H1 (cell line): ENCODE results near the gene GPRC5D. TPM values are rescaled to one million over a fixed set of nuclear protein-coding genes. Genes with fewer than 3 reads are reported as not detected.

Source experiments
- CTCF ChIA-PET: fragments of 300-600 bp; sonication (Branson Sonifier 250); formaldehyde crosslinking; loops from one replicate; lab custom pipeline; 2021; ENCODE audit not compliant: partially characterized antibody; lab: Charles Lee
- POLR2A ChIA-PET: fragments of 300-600 bp; sonication (Branson Sonifier 250); formaldehyde crosslinking; loops from one replicate; lab custom pipeline; 2021; ENCODE audit warnings: inconsistent platforms; ENCODE audit not compliant: partially characterized antibody; lab: Charles Lee
- DNase-seq, 2 experiments: peaks; one replicate each; pipeline versions ENCODE4 v3.0.0 to v3.0.0-alpha.2; 2010 to 2022; ENCODE audit warnings: low spot score in 2 of 2, low read depth in 1 of 2, mixed read lengths in 1 of 2
- FAIRE-seq: peaks from 2 replicates; lab custom pipeline; 2011; peaks lifted over from hg19 to GRCh38; lab: Jason Lieb, UNC
- H2AFZ ChIP-seq: 2 replicates; pipeline ENCODE4 v1.8.1; 2012; ENCODE audit warnings: low read length, inconsistent platforms
- H2AK5ac ChIP-seq: 2 replicates; pipeline ENCODE4 v1.6.1; 2013; ENCODE audit warnings: low read depth, low read length
- H2BK120ac ChIP-seq: replicated peaks from 2 replicates; pipeline ENCODE3; 2013; ENCODE audit warnings: low read depth, low read length, inconsistent platforms
- H2BK12ac ChIP-seq: 2 replicates; pipeline ENCODE4 v1.6.1; 2013; ENCODE audit warnings: low read depth, low read length
- H2BK15ac ChIP-seq: 2 replicates; pipeline ENCODE4 v1.6.1; 2013; ENCODE audit warnings: low read length
- H2BK20ac ChIP-seq: 2 replicates; pipeline ENCODE4 v1.6.1; 2013; ENCODE audit warnings: low read length
- H2BK5ac ChIP-seq: 2 replicates; pipeline ENCODE4 v1.6.1; 2013; ENCODE audit warnings: low read depth, low read length
- H3K14ac ChIP-seq: 2 replicates; pipeline ENCODE4 v1.6.1; 2013; ENCODE audit warnings: inconsistent platforms; ENCODE audit not compliant: insufficient read length
- H3K18ac ChIP-seq: 2 replicates; pipeline ENCODE4 v1.6.1; 2013; ENCODE audit warnings: low read length; ENCODE audit errors: extremely low read depth
- H3K23ac ChIP-seq: 2 replicates; pipeline ENCODE4 v1.6.1; 2013; ENCODE audit warnings: inconsistent platforms; ENCODE audit not compliant: insufficient read length
- H3K23me2 ChIP-seq: 2 replicates; pipeline ENCODE4 v1.6.1; 2013; ENCODE audit warnings: low read depth, low read length
- H3K27ac ChIP-seq: 2 replicates; pipeline ENCODE4 v1.6.1; 2011; ENCODE audit warnings: low read depth, low read length, inconsistent platforms
- H3K27me3 ChIP-seq, 4 experiments: replicated peaks in 1 of 4; 1 replicate in 1 of 4; 2 replicates in 3 of 4; pipeline versions ENCODE4 v1.6.1 to v1.8.1; 2011 to 2013; ENCODE audit warnings: low read length in 3 of 4, mild to moderate bottlenecking in 3 of 4, inconsistent platforms in 2 of 4, mixed read lengths in 2 of 4, moderate library complexity in 1 of 4; ENCODE audit not compliant: control insufficient read depth in 3 of 4, insufficient read depth in 3 of 4; ENCODE audit errors: extremely low read depth in 1 of 4
- H3K36me3 ChIP-seq, 4 experiments: 2 replicates each; pipeline versions ENCODE4 v1.6.1 to v1.8.1; 2011 to 2013; ENCODE audit warnings: mild to moderate bottlenecking in 4 of 4, low read length in 3 of 4, moderate library complexity in 2 of 4, control low read depth in 1 of 4, inconsistent platforms in 1 of 4; ENCODE audit not compliant: insufficient read depth in 4 of 4, control insufficient read depth in 2 of 4
- H3K4ac ChIP-seq: replicated peaks from 2 replicates; pipeline ENCODE3; 2013; ENCODE audit warnings: low read length, low read depth, mixed read lengths, inconsistent platforms; ENCODE audit not compliant: insufficient read length
- H3K4me1 ChIP-seq, 4 experiments: replicated peaks in 1 of 4; 1 replicate in 1 of 4; 2 replicates in 3 of 4; pipeline versions ENCODE4 v1.6.1 to v1.8.1; 2011 to 2013; ENCODE audit warnings: low read length in 3 of 4, inconsistent platforms in 2 of 4, mixed read lengths in 1 of 4; ENCODE audit not compliant: insufficient read depth in 4 of 4, control insufficient read depth in 3 of 4
- H3K4me2 ChIP-seq, 2 experiments: 2 replicates each; pipeline versions ENCODE4 v1.6.1 to v1.8.1; 2011 to 2013; ENCODE audit warnings: low read depth in 2 of 2, low read length in 2 of 2, control low read depth in 1 of 2, inconsistent platforms in 1 of 2, mild to moderate bottlenecking in 1 of 2; ENCODE audit not compliant: insufficient read depth in 1 of 2
- H3K4me3 ChIP-seq, 4 experiments: fragments of 200-600, 300-600 bp in 1 of 4; sonication (generic), shearing (Covaris generic), sonication (Bioruptor Twin) in 1 of 4; 2 replicates each; pipeline versions ENCODE4 v1.5.1 to v1.8.1; 2011 to 2016; ENCODE audit warnings: low read length in 4 of 4, low read depth in 3 of 4, control low read depth in 2 of 4, inconsistent platforms in 2 of 4, mild to moderate bottlenecking in 2 of 4, mixed read lengths in 1 of 4, moderate library complexity in 1 of 4; ENCODE audit not compliant: insufficient read depth in 2 of 4; ENCODE audit errors: extremely low read depth in 1 of 4
- H3K56ac ChIP-seq: replicated peaks from 2 replicates; pipeline ENCODE3; 2013; ENCODE audit warnings: low read depth, mild to moderate bottlenecking, mixed read lengths, low read length, inconsistent platforms; ENCODE audit not compliant: insufficient read length
- H3K79me1 ChIP-seq: 2 replicates; pipeline ENCODE4 v1.6.1; 2013; ENCODE audit warnings: low read depth, low read length, control low read depth
- H3K79me2 ChIP-seq, 2 experiments: 2 replicates each; pipeline versions ENCODE4 v1.6.1 to v1.8.1; 2012 to 2013; ENCODE audit warnings: low read length in 2 of 2, mild to moderate bottlenecking in 2 of 2, inconsistent platforms in 1 of 2; ENCODE audit not compliant: insufficient read depth in 2 of 2, control insufficient read depth in 1 of 2
- H3K9ac ChIP-seq, 4 experiments: replicated peaks in 1 of 4; 1 replicate in 1 of 4; 2 replicates in 3 of 4; pipeline versions ENCODE4 v1.6.1 to v1.8.1; 2011 to 2013; ENCODE audit warnings: low read depth in 3 of 4, low read length in 3 of 4, control low read depth in 2 of 4, mild to moderate bottlenecking in 2 of 4, moderate library complexity in 2 of 4, inconsistent platforms in 1 of 4; ENCODE audit errors: extremely low read depth in 1 of 4
- H3K9me3 ChIP-seq, 2 experiments: 2 replicates each; pipeline versions ENCODE4 v1.6.1 to v1.8.1; 2012 to 2013; ENCODE audit warnings: mild to moderate bottlenecking in 2 of 2, moderate library complexity in 2 of 2, control low read depth in 1 of 2, inconsistent platforms in 1 of 2, low read depth in 1 of 2, low read length in 1 of 2, mixed read lengths in 1 of 2; ENCODE audit not compliant: insufficient read depth in 2 of 2
- H4K20me1 ChIP-seq, 2 experiments: replicated peaks in 1 of 2; 2 replicates each; pipeline versions ENCODE3 to v1.8.1; 2011 to 2013; ENCODE audit warnings: inconsistent platforms in 2 of 2, low read length in 2 of 2, mild to moderate bottlenecking in 1 of 2; ENCODE audit not compliant: insufficient read depth in 2 of 2, control insufficient read depth in 1 of 2
- H4K5ac ChIP-seq: 2 replicates; pipeline ENCODE4 v1.6.1; 2013; ENCODE audit warnings: low read length, low read depth, mixed read lengths, inconsistent platforms; ENCODE audit not compliant: insufficient read length
- H4K8ac ChIP-seq: 2 replicates; pipeline ENCODE4 v1.8.0; 2013; ENCODE audit warnings: mild to moderate bottlenecking, moderate library complexity, low read length, inconsistent platforms; ENCODE audit not compliant: insufficient read depth; ENCODE audit errors: extremely low read depth
- H4K91ac ChIP-seq: replicated peaks from 2 replicates; pipeline ENCODE3; 2013; ENCODE audit warnings: low read length, mixed read lengths, inconsistent platforms; ENCODE audit not compliant: insufficient read length
- BCL11A ChIP-seq, 2 experiments: IDR thresholded peaks; one replicate each; pipeline ENCODE4 v1.6.1; 2011; ENCODE audit warnings: low read depth in 2 of 2, low read length in 2 of 2, mild to moderate bottlenecking in 2 of 2
- BRCA1 ChIP-seq: IDR thresholded peaks from 2 replicates; pipeline ENCODE4 v1.6.1; 2012; ENCODE audit warnings: low read depth, low read length, improper control_type of control experiment
- RAD21 ChIP-seq, 2 experiments: IDR thresholded peaks in 1 of 2; conservative IDR thresholded peaks in 1 of 2; 2 replicates each; pipeline ENCODE4 v1.6.1; 2011; ENCODE audit warnings: low read depth in 2 of 2, low read length in 2 of 2, improper control_type of control experiment in 1 of 2, inconsistent platforms in 1 of 2, mild to moderate bottlenecking in 1 of 2, moderate library complexity in 1 of 2
- SAP30 ChIP-seq: fragments of 300-600 bp; sonication (generic); IDR thresholded peaks from 2 replicates; pipeline ENCODE4 v1.7.1; 2012; ENCODE audit warnings: low read length, moderate library complexity, mild to moderate bottlenecking, inconsistent platforms; ENCODE audit not compliant: insufficient read depth, insufficient replicate concordance
- SIN3A ChIP-seq, 2 experiments: IDR thresholded peaks in 1 of 2; conservative IDR thresholded peaks in 1 of 2; 2 replicates each; pipeline ENCODE4 v1.6.1; 2011 to 2012; ENCODE audit warnings: low read length in 2 of 2, improper control_type of control experiment in 1 of 2, low read depth in 1 of 2, mild to moderate bottlenecking in 1 of 2
- TEAD4 ChIP-seq: IDR thresholded peaks from 2 replicates; pipeline ENCODE4 v1.6.1; 2012; ENCODE audit warnings: low read depth, low read length, inconsistent platforms, mixed read lengths
- whole genome bisulfite sequencing, 2 experiments: shearing (Covaris generic) in 1 of 2; methylation state at CpG; one replicate each; pipeline versions ENCODE4 v1.1.6 to v1.1.7; 2013 to 2015; ENCODE audit warnings: low lambda C conversion rate in 2 of 2, mixed read lengths in 2 of 2, inconsistent platforms in 1 of 2, low coverage in 1 of 2, missing lambda C conversion rate in 1 of 2; ENCODE audit not compliant: insufficient replicate concordance in 2 of 2, insufficient coverage in 1 of 2, insufficient read length in 1 of 2; ENCODE audit errors: extremely low coverage in 1 of 2, missing lambda C conversion rate in 1 of 2; 5-methylcytosine and 5-hydroxymethylcytosine counted together
- polyA plus RNA-seq, 7 experiments: library from polyadenylated mRNA; depleted of rRNA in 3 of 7; stranded (reverse) in 5 of 7; unstranded in 2 of 7; fragments of >200 nt in 5 of 7; fragments of 200-250 nt in 2 of 7; gene quantifications; 1 replicate in 5 of 7; 2 replicates in 1 of 7; 4 replicates in 1 of 7; pipeline versions ENCODE4 v1.2.1 to v1.2.3, GENCODE V29; 2011 to 2013; ENCODE audit warnings: missing spikeins in 2 of 7, mixed read lengths in 2 of 7
- total RNA-seq: library from RNA; stranded (reverse); fragmentation: NEBNext Ultra II Directional; extraction: Animal tissue kit (Norgen Biotek cat#: 25700); gene quantifications from 2 replicates; pipeline ENCODE4 v1.2.1, GENCODE V29; 2021
- TF ChIP-seq, protein P1 (sequence below): IDR thresholded peaks from 2 replicates; pipeline ENCODE4 v1.6.1; 2012; ENCODE audit warnings: inconsistent platforms

Gene GPRC5D
- total and polyA plus RNA-seq, 2 of the 8 experiments (the other 6 are each of a cell fraction or from before 2014, with no cell fraction given): 0.45 TPM; not detected in 1

DNA sequence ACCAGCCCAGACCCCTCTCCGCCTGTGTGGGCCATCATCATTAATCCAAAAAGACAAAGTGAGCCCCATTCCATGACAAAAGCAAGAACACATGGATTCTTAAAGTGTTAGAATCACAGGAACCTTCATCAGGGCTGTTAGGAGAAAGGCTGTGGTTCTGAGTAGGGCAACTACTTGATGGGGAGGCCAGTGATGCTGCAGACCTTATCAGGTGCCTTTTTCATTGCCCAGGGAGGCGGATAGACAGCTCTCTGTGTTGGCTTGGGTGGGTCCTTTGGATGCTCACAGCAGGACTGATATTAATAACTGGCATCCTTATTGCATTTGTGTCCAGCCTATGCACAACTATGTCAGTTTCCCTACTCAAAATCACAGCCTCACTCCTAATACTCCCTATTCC, 45.8 kb upstream of the GPRC5D start:
- no peak overlapping the region; a peak in 1 of 7 replicates for H3K9ac ChIP-seq
- no peak overlapping the region for H2BK12ac ChIP-seq
- ChIA-PET CTCF (interaction anchor here (0.9 to 4.0 kb wide), 9 partner anchors 8 to 366 kb away, joined by 3 to 36 read pairs (median 4); no protein-coding TSS in a partner anchor), POLR2A (interaction anchor here (1.3 kb wide), 1 partner anchor 10 kb away, joined by 3 read pairs; no protein-coding TSS in a partner anchor)
- no peak overlapping the region for H4K8ac ChIP-seq
- H4K5ac ChIP-seq: no peak overlapping the region
- FAIRE-seq (no peak), DNase-seq (no peak)
- no peak overlapping the region for H2BK20ac ChIP-seq
- H3K79me2 ChIP-seq: peaks cover 0 to 46% of the 10 kb centered on the region in 2 experiments; a peak in 2 of 4 replicates
- no peak overlapping the region for H3K56ac ChIP-seq
- H3K4ac ChIP-seq: no peak overlapping the region
- no peak overlapping the region for H3K27ac ChIP-seq
- H3K79me1 ChIP-seq: no peaks in the 10 kb centered on the region; the same call in 1 of the 2 replicates
- no peak overlapping the region for H2BK15ac ChIP-seq
- H3K4me1 ChIP-seq: peaks cover 5 to 16% (median 9%) of the 10 kb centered on the region in 4 experiments
- H3K36me3 ChIP-seq: no peaks in the 10 kb centered on the region
- H4K20me1 ChIP-seq: peaks cover 2 to 3% of the 10 kb centered on the region in 2 experiments
- no peak overlapping the region for H2AFZ ChIP-seq
- H2BK120ac ChIP-seq: no peak overlapping the region
- H3K4me3 ChIP-seq: no peak overlapping the region
- no peak overlapping the region for H2BK5ac ChIP-seq
- no peak overlapping the region for H3K18ac ChIP-seq
- H3K23ac ChIP-seq: no peak overlapping the region
- no peak overlapping the region for H4K91ac ChIP-seq
- no peak overlapping the region for H2AK5ac ChIP-seq
- H3K27me3 ChIP-seq: peaks cover 0 to 12% (median 6%) of the 10 kb centered on the region in 4 experiments; a peak in 4 of 7 replicates
- TF ChIP-seq, protein P1, sequence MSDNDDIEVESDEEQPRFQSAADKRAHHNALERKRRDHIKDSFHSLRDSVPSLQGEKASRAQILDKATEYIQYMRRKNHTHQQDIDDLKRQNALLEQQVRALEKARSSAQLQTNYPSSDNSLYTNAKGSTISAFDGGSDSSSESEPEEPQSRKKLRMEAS: no peak
- TF ChIP-seq SAP30: no peak
- TF ChIP-seq SIN3A (conservative IDR thresholded peaks at IDR 0.05 in 1 of 2, IDR thresholded peaks at IDR 0.05 in 1 of 2; ENCODE audit: low read depth in 1 of 2, low read length in 2 of 2): no peak
- no peak for TF ChIP-seq BRCA1
- no peak for TF ChIP-seq BCL11A (IDR thresholded peaks at IDR 0.05; ENCODE audit: low read depth in 2 of 2, low read length in 2 of 2)
- no peak for TF ChIP-seq TEAD4
- TF ChIP-seq RAD21 (IDR thresholded peaks at IDR 0.05 in 1 of 2, conservative IDR thresholded peaks at IDR 0.05 in 1 of 2; ENCODE audit: low read depth in 2 of 2, low read length in 2 of 2): no peak
- H3K4me2 ChIP-seq: no peak overlapping the region; a peak in 1 of 4 replicates
- 65% methylated on average over 2 of the region's 2 CpGs; no CpG with 5 or more reads in 1 of the 2 experiments for WGBS, 2 experiments
- H3K23me2 ChIP-seq: peaks cover 12% of the 10 kb centered on the region
- no peak overlapping the region for H3K14ac ChIP-seq
- no peaks in the 10 kb centered on the region for H3K9me3 ChIP-seq
